ENCODE measurements around the gene TXN2. TPM values are rescaled to one million over a fixed set of nuclear protein-coding genes. Genes with fewer than 3 reads are reported as not detected.

TXN2 gene
- total and polyA plus RNA-seq, 2 experiments from 2014 or later, result 23.0 to 50.3 TPM

DNA sequence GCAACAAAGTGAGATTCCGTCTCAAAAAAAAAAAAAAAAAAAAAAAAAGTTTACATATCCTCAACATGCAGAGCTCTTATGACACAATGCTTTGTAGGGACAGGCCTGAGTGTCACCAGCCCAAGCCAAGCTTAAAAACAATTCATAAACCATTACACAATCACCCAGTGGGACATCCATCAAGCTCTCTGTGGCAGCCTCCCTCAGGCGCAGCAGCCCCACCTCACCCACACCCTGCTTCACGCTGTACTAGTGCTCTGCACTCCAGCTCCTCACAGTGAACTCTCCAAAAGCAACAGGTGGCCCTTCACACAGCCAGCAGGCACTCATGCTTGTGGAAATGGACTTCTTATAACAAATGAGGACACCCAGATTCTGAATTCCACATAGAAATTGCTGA lies 28.9 kb upstream of the TXN2 start (continued):
- TF ChIP-seq, protein P1, sequence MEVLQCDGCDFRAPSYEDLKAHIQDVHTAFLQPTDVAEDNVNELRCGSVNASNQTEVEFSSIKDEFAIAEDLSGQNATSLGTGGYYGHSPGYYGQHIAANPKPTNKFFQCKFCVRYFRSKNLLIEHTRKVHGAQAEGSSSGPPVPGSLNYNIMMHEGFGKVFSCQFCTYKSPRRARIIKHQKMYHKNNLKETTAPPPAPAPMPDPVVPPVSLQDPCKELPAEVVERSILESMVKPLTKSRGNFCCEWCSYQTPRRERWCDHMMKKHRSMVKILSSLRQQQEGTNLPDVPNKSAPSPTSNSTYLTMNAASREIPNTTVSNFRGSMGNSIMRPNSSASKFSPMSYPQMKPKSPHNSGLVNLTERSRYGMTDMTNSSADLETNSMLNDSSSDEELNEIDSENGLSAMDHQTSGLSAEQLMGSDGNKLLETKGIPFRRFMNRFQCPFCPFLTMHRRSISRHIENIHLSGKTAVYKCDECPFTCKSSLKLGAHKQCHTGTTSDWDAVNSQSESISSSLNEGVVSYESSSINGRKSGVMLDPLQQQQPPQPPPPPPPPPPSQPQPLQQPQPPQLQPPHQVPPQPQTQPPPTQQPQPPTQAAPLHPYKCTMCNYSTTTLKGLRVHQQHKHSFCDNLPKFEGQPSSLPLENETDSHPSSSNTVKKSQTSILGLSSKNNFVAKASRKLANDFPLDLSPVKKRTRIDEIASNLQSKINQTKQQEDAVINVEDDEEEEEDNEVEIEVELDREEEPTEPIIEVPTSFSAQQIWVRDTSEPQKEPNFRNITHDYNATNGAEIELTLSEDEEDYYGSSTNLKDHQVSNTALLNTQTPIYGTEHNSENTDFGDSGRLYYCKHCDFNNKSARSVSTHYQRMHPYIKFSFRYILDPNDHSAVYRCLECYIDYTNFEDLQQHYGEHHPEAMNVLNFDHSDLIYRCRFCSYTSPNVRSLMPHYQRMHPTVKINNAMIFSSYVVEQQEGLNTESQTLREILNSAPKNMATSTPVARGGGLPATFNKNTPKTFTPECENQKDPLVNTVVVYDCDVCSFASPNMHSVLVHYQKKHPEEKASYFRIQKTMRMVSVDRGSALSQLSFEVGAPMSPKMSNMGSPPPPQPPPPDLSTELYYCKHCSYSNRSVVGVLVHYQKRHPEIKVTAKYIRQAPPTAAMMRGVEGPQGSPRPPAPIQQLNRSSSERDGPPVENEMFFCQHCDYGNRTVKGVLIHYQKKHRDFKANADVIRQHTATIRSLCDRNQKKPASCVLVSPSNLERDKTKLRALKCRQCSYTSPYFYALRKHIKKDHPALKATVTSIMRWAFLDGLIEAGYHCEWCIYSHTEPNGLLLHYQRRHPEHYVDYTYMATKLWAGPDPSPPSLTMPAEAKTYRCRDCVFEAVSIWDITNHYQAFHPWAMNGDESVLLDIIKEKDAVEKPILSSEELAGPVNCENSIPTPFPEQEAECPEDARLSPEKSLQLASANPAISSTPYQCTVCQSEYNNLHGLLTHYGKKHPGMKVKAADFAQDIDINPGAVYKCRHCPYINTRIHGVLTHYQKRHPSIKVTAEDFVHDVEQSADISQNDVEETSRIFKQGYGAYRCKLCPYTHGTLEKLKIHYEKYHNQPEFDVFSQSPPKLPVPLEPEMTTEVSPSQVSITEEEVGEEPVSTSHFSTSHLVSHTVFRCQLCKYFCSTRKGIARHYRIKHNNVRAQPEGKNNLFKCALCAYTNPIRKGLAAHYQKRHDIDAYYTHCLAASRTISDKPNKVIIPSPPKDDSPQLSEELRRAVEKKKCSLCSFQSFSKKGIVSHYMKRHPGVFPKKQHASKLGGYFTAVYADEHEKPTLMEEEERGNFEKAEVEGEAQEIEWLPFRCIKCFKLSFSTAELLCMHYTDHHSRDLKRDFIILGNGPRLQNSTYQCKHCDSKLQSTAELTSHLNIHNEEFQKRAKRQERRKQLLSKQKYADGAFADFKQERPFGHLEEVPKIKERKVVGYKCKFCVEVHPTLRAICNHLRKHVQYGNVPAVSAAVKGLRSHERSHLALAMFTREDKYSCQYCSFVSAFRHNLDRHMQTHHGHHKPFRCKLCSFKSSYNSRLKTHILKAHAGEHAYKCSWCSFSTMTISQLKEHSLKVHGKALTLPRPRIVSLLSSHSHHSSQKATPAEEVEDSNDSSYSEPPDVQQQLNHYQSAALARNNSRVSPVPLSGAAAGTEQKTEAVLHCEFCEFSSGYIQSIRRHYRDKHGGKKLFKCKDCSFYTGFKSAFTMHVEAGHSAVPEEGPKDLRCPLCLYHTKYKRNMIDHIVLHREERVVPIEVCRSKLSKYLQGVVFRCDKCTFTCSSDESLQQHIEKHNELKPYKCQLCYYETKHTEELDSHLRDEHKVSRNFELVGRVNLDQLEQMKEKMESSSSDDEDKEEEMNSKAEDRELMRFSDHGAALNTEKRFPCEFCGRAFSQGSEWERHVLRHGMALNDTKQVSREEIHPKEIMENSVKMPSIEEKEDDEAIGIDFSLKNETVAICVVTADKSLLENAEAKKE (CRISPR knock-in tag; IDR thresholded peaks at IDR 0.05), result no peak
- TF ChIP-seq POLR2AphosphoS5 (IDR thresholded peaks at IDR 0.05; ENCODE audit: low read depth) (no peak), CREB1 (CRISPR knock-in tag; IDR thresholded peaks at IDR 0.05; ENCODE audit: low read depth) (no peak)
- TF ChIP-seq, protein P2, sequence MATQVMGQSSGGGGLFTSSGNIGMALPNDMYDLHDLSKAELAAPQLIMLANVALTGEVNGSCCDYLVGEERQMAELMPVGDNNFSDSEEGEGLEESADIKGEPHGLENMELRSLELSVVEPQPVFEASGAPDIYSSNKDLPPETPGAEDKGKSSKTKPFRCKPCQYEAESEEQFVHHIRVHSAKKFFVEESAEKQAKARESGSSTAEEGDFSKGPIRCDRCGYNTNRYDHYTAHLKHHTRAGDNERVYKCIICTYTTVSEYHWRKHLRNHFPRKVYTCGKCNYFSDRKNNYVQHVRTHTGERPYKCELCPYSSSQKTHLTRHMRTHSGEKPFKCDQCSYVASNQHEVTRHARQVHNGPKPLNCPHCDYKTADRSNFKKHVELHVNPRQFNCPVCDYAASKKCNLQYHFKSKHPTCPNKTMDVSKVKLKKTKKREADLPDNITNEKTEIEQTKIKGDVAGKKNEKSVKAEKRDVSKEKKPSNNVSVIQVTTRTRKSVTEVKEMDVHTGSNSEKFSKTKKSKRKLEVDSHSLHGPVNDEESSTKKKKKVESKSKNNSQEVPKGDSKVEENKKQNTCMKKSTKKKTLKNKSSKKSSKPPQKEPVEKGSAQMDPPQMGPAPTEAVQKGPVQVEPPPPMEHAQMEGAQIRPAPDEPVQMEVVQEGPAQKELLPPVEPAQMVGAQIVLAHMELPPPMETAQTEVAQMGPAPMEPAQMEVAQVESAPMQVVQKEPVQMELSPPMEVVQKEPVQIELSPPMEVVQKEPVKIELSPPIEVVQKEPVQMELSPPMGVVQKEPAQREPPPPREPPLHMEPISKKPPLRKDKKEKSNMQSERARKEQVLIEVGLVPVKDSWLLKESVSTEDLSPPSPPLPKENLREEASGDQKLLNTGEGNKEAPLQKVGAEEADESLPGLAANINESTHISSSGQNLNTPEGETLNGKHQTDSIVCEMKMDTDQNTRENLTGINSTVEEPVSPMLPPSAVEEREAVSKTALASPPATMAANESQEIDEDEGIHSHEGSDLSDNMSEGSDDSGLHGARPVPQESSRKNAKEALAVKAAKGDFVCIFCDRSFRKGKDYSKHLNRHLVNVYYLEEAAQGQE (IDR thresholded peaks at IDR 0.05; ENCODE audit: unreplicated experiment), result no peak

DNA sequence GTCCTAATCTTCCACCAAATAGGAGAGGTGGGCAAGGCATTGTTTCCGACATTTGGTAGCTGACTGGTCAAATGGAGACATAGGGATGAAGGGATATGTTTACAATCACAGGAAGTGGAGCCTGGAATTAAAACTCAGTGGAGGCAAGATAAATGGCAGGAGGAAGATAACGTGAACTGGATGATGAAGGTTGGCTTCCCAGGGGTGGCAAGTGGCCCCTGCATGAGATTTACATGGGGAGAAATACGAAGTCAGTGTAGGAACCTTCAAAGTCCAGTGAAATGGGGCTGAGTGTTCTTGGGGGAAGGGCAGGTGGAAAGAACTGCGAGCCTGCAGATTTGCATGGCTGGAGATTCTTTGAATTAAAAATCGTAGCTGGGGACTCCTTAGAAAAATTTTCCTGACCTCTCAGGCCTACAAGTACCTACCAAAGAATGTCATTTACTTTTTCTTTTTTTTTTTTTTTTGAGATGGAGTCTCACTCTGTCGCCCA lies 26.1 kb upstream of the TXN2 start:
- Mint-ChIP-seq H3K36me3 (ENCODE audit: low read depth) (peaks cover 61% of the 10 kb centered on the region), H3K27me3 (ENCODE audit: insufficient read depth, low read depth, poor library complexity) (peaks cover 18% of the 10 kb centered on the region), H3K4me1 (peaks cover 5% of the 10 kb centered on the region), H3K4me3 (peak overlapping the region; percentile 69), H3K9me3 (peaks cover 14% of the 10 kb centered on the region; the same call in 2 of the 3 replicates), H3K27ac (no peak overlapping the region)
- no peak for ATAC-seq
- no peaks in the 10 kb centered on the region for H3K4me1 ChIP-seq (ENCODE audit: insufficient read depth)
- H3F3A ChIP-seq (replicated peaks; ENCODE audit: low read depth), result peaks cover 22% of the 10 kb centered on the region
- H3K27me3 ChIP-seq (ENCODE audit: insufficient read depth), result peaks cover 7% of the 10 kb centered on the region
- peak overlapping the region; percentile 55 for H3K4me3 ChIP-seq
- H3K79me2 ChIP-seq (replicated peaks; ENCODE audit: insufficient read depth), result peaks cover 4% of the 10 kb centered on the region
- peak overlapping the region; percentile 91 for H2AFZ ChIP-seq
- DNase-seq (ENCODE audit: low spot score), result no peak
- H3K9me2 ChIP-seq (ENCODE audit: insufficient read depth), result no peaks in the 10 kb centered on the region
- H3K36me3 ChIP-seq (ENCODE audit: insufficient read depth), result peaks cover 23% of the 10 kb centered on the region
- no peaks in the 10 kb centered on the region; the same call in none of the 2 replicates for H4K20me1 ChIP-seq (replicated peaks; ENCODE audit: insufficient read depth)
- H3K27ac ChIP-seq (ENCODE audit: low read depth), result no peak overlapping the region; the same call in 1 of the 2 replicates
- H3K4me2 ChIP-seq, result peak overlapping the region; percentile 75
- no peak for TF ChIP-seq CREB1 (CRISPR knock-in tag; IDR thresholded peaks at IDR 0.05; ENCODE audit: low read depth)
- TF ChIP-seq, protein P2 (IDR thresholded peaks at IDR 0.05; ENCODE audit: unreplicated experiment), result no peak
- TF ChIP-seq, protein P3, sequence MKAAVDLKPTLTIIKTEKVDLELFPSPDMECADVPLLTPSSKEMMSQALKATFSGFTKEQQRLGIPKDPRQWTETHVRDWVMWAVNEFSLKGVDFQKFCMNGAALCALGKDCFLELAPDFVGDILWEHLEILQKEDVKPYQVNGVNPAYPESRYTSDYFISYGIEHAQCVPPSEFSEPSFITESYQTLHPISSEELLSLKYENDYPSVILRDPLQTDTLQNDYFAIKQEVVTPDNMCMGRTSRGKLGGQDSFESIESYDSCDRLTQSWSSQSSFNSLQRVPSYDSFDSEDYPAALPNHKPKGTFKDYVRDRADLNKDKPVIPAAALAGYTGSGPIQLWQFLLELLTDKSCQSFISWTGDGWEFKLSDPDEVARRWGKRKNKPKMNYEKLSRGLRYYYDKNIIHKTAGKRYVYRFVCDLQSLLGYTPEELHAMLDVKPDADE (IDR thresholded peaks at IDR 0.05), result no peak
- TF ChIP-seq, protein P4, sequence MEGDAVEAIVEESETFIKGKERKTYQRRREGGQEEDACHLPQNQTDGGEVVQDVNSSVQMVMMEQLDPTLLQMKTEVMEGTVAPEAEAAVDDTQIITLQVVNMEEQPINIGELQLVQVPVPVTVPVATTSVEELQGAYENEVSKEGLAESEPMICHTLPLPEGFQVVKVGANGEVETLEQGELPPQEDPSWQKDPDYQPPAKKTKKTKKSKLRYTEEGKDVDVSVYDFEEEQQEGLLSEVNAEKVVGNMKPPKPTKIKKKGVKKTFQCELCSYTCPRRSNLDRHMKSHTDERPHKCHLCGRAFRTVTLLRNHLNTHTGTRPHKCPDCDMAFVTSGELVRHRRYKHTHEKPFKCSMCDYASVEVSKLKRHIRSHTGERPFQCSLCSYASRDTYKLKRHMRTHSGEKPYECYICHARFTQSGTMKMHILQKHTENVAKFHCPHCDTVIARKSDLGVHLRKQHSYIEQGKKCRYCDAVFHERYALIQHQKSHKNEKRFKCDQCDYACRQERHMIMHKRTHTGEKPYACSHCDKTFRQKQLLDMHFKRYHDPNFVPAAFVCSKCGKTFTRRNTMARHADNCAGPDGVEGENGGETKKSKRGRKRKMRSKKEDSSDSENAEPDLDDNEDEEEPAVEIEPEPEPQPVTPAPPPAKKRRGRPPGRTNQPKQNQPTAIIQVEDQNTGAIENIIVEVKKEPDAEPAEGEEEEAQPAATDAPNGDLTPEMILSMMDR (conservative IDR thresholded peaks at IDR 0.05; ENCODE audit: low read depth in 2 of 2), result no peak
- TF ChIP-seq NANOG (IDR thresholded peaks at IDR 0.05; ENCODE audit: borderline replicate concordance), result no peak
- TF ChIP-seq POLR2AphosphoS5 (IDR thresholded peaks at IDR 0.05; ENCODE audit: low read depth), result no peak

Measured in GM23338 (cell line).